ENCODE data around the gene CYBA. TPM values are rescaled to one million over a fixed set of nuclear protein-coding genes. Genes with fewer than 3 reads are reported as not detected.

The CYBA gene
- total RNA-seq, result 100 to 1,000 TPM; 268 to 386 TPM

DNA sequence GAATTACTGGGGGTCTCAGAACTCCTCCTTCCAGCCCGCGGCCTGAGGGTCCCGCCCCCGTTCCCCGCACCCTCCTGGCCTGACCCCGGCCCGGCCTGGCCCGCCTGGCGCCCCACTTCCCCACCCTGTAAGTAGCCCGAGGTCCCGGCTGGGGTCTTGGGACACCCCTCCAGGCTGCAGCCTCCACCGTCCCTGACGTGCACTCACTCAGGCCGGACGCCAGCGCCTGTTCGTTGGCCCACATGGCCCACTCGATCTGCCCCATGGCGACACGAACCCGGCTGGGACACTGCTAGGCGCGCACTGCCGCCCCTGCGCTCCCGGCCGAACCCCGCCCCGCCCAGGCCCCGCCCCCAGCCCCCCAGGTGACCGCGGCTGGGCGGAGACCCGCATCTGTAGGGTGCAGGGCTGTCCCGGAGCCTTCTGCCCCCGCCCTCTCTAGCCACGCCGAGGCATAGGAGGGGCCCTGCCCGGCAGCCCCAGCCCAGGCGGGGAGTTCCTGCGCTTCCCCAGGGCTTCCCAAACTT, at the start of gene CYBA:
TSS of gene CYBA (minus strand) at position 305 of the 527 bp plus-strand sequence. CDS start at position 265, 40 bp downstream.
- no peaks in the 10 kb centered on the region for H3K9me3 Mint-ChIP-seq
- peaks cover 29 to 33% of the 10 kb centered on the region in 2 donors for H3K4me1 Mint-ChIP-seq (ENCODE audit: low read depth in 2 of 2)
- peak; percentile 93 for DNase-seq (ENCODE audit: low spot score)
- H3K27me3 Mint-ChIP-seq, result no peaks in the 10 kb centered on the region
- peak; percentile 92 to 93 for ATAC-seq
- peak within 1 kb of the TSS; percentile 90 to 94 for H3K27ac Mint-ChIP-seq
- peak within 1 kb of the TSS; percentile 87 for H3K4me3 Mint-ChIP-seq
- no peaks in the 10 kb centered on the region for H3K36me3 Mint-ChIP-seq

DNA sequence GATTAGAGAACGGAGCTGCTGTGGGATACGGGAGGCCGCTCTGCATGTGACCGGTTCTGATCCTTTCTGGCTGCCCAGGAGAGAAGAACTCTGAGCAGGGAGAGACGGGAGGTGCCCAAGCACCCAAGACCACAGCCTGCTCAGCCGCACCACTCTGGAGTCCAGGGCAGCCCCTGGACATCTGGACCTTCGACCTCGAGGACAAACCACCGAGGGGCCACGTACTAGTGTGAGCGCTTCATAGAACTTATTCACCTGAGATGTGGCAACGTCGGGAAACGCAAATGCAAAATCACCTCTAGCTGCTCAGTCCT, 49.4 kb upstream of the CYBA start:
- peaks cover 48 to 50% of the 10 kb centered on the region in 2 donors for H3K4me1 Mint-ChIP-seq (ENCODE audit: low read depth in 2 of 2)
- no peak for DNase-seq (ENCODE audit: low spot score)
- peak overlapping the region; percentile 75 to 85 for H3K27ac Mint-ChIP-seq
- H3K36me3 Mint-ChIP-seq, result no peaks in the 10 kb centered on the region
- peak overlapping the region; percentile 78 for H3K4me3 Mint-ChIP-seq
- no peak for ATAC-seq
- no peaks in the 10 kb centered on the region for H3K9me3 Mint-ChIP-seq
- H3K27me3 Mint-ChIP-seq, result no peaks in the 10 kb centered on the region

DNA sequence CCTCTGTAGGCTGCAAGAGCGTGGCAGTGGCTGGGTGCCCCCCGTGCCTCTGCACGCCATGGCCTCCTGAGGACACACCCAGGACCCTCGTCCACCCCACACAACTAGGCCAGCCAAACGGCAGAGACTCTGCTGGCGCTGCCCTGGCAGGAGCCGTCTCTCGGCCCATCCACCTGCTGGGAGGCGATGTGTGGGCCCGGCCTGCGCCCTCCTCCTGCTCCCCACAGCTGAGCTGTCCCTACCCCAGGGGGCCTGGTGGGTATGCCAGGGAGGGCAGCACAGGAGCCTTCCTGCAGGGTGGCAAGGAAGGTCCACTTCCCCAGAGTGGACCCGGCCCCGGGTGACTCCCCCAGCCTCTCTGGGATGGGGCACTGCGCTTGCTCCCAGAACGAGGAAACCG, 48.3 kb upstream of the CYBA start:
- ATAC-seq (no peak), DNase-seq (ENCODE audit: low spot score) (no peak)
- Mint-ChIP-seq H3K4me3 (no peak overlapping the region), H3K36me3 (no peaks in the 10 kb centered on the region), H3K4me1 (ENCODE audit: low read depth in 2 of 2) (peaks cover 41 to 43% of the 10 kb centered on the region in 2 donors), H3K9me3 (no peaks in the 10 kb centered on the region), H3K27ac (no peak overlapping the region), H3K27me3 (no peaks in the 10 kb centered on the region)

GRCh38 chr16:88698646-88699045, 47.8 kb upstream of the CYBA start:
- Mint-ChIP-seq H3K36me3 (no peaks in the 10 kb centered on the region), H3K27ac (no peak overlapping the region), H3K27me3 (no peaks in the 10 kb centered on the region), H3K4me3 (no peak overlapping the region), H3K9me3 (no peaks in the 10 kb centered on the region), H3K4me1 (ENCODE audit: low read depth in 2 of 2) (peaks cover 35 to 38% of the 10 kb centered on the region in 2 donors)
- ATAC-seq, result no peak
- DNase-seq (ENCODE audit: low spot score), result no peak

GRCh38 chr16:88697831-88698615, 47.2 kb upstream of the CYBA start:
- Mint-ChIP-seq H3K36me3 (no peaks in the 10 kb centered on the region), H3K27me3 (no peaks in the 10 kb centered on the region), H3K9me3 (no peaks in the 10 kb centered on the region), H3K27ac (peak overlapping the region; percentile 51 to 58), H3K4me3 (no peak overlapping the region), H3K4me1 (ENCODE audit: low read depth in 2 of 2) (peaks cover 31 to 35% of the 10 kb centered on the region in 2 donors)
- no peak for DNase-seq (ENCODE audit: low spot score)
- no peak for ATAC-seq

- Mint-ChIP-seq H3K36me3 (no peaks in the 10 kb centered on the region), H3K9me3 (no peaks in the 10 kb centered on the region), H3K27me3 (no peaks in the 10 kb centered on the region), H3K4me1 (ENCODE audit: low read depth in 2 of 2) (peaks cover 23 to 33% of the 10 kb centered on the region in 2 donors), H3K4me3 (no peak overlapping the region), H3K27ac (peak overlapping the region; percentile 51 to 58)
- no peak for DNase-seq (ENCODE audit: low spot score)
- ATAC-seq, result no peak
These were observed 46.4 kb upstream of the CYBA start for GRCh38 chr16:88697116-88697830.

- H3K9me3 Mint-ChIP-seq, result no peaks in the 10 kb centered on the region
- no peaks in the 10 kb centered on the region for H3K36me3 Mint-ChIP-seq
- ATAC-seq (no peak), DNase-seq (ENCODE audit: low spot score) (no peak)
- H3K27me3 Mint-ChIP-seq, result no peaks in the 10 kb centered on the region
- no peak overlapping the region for H3K4me3 Mint-ChIP-seq
- H3K4me1 Mint-ChIP-seq (ENCODE audit: low read depth in 2 of 2), result peaks cover 18 to 30% of the 10 kb centered on the region in 2 donors
- H3K27ac Mint-ChIP-seq, result peak overlapping the region in 1 of 2 donors; percentile 29
These were observed 45.6 kb upstream of the CYBA start for GRCh38 chr16:88696441-88696840.

DNA sequence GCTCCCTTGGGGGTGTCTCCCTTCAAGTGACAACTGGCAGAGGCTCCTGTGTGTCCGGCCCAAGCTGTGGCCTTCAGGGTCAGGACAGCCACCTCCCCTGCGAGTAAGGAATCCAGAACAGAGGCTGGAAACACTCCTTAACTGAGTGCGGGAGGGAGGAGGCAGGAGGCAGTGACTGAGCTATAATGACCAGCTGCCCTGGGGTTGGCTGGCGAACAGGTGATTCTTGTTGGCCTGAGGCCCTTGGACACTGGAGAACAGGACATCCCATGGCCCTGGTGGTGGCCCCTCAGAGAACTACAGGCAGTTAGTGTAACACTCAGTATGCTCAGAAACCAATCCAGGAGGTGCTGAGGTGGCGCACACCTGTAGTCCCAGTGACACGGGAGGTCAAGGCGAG, 44.9 kb upstream of the CYBA start:
- Mint-ChIP-seq H3K36me3 (no peaks in the 10 kb centered on the region), H3K9me3 (no peaks in the 10 kb centered on the region), H3K27ac (peak overlapping the region in 1 of 2 donors; percentile 23), H3K4me3 (no peak overlapping the region), H3K4me1 (ENCODE audit: low read depth in 2 of 2) (peaks cover 14 to 27% of the 10 kb centered on the region in 2 donors), H3K27me3 (no peaks in the 10 kb centered on the region)
- no peak for ATAC-seq
- no peak for DNase-seq (ENCODE audit: low spot score)

DNA sequence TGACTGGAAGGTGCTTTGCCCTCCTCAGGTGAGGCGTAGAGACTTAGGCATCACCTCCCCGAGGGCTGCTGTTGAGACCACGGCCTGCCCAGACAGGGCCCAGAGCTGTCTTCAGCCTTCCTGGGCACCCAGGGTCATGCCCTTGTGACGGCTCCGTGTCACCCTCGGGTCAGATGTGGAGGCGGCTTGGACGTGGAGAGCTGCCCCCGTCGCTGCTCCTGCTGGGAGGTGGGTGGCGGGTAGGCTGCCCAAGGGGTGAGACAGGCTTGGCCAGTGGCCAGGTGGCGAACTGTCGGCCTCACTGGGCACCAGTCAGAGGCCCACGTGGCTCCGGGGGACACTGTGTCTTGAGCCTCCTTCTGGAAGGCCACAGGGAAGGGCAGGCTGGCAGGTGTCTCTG, 44.4 kb upstream of the CYBA start:
- Mint-ChIP-seq H3K27me3 (no peaks in the 10 kb centered on the region), H3K4me3 (no peak overlapping the region), H3K36me3 (no peaks in the 10 kb centered on the region), H3K27ac (no peak overlapping the region), H3K4me1 (ENCODE audit: low read depth in 2 of 2) (peaks cover 11 to 27% of the 10 kb centered on the region in 2 donors), H3K9me3 (no peaks in the 10 kb centered on the region)
- DNase-seq (ENCODE audit: low spot score) (no peak), ATAC-seq (no peak)

DNA sequence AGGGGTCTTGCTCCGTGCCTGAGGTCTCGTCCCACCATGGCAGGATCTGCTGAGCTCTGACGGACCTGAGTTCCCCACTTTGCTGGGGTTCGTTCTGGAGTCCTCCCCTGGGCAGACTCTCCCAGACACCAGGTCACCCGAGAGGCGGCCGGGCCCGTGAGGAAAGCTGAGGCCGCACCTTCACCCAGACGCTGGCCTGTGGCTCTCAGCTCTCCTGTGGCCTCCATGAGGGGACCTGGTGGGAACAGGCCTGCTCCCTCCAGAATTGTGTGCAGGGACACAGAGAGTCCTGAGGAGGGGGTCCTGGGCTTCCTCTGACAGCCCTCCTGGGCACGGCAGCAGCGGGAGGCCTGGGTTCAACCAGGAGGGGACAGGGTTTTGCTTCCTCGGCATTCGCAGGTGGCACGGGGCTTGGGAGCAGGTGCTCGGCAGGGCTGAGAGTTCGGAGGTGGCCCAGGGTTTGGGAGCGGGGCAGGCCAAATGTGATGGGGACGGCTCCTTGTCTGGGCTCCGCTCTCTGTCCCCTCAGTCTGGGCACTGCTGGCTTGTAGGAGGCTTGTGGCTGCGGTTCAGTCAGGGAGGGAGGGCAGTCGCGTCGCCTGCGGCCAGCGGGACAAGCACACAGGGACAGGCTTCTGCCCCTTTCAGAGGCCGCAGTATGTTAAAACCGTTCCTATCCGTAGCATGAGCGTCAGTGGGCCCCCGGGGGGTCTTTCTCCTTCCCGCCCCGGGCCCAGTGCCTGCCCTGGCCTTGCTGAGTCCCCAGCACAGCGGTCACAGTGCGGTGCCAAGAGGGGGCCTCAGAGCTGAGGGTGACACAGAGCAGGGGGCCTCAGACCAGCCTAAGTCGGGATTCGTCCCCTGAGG, 43.6 kb upstream of the CYBA start:
- no peak for ATAC-seq
- no peak for DNase-seq (ENCODE audit: low spot score)
- H3K4me1 Mint-ChIP-seq (ENCODE audit: low read depth in 2 of 2), result peaks cover 4 to 20% of the 10 kb centered on the region in 2 donors
- no peaks in the 10 kb centered on the region for H3K9me3 Mint-ChIP-seq
- no peak overlapping the region for H3K4me3 Mint-ChIP-seq
- H3K36me3 Mint-ChIP-seq, result no peaks in the 10 kb centered on the region
- H3K27ac Mint-ChIP-seq, result peak overlapping the region in 1 of 2 donors; percentile 58
- no peaks in the 10 kb centered on the region for H3K27me3 Mint-ChIP-seq

- H3K4me1 Mint-ChIP-seq (ENCODE audit: low read depth in 2 of 2), result peaks cover 4 to 20% of the 10 kb centered on the region in 2 donors
- H3K27ac Mint-ChIP-seq, result no peak overlapping the region
- no peaks in the 10 kb centered on the region for H3K27me3 Mint-ChIP-seq
- ATAC-seq, result no peak
- DNase-seq (ENCODE audit: low spot score), result no peak
- no peak overlapping the region for H3K4me3 Mint-ChIP-seq
- H3K36me3 Mint-ChIP-seq, result no peaks in the 10 kb centered on the region
- H3K9me3 Mint-ChIP-seq, result no peaks in the 10 kb centered on the region
These were observed 42.7 kb upstream of the CYBA start for GRCh38 chr16:88693420-88694177.

GRCh38 chr16:88692861-88693260, 42.0 kb upstream of the CYBA start:
- H3K4me1 Mint-ChIP-seq (ENCODE audit: low read depth in 2 of 2), result peaks cover 4 to 20% of the 10 kb centered on the region in 2 donors
- ATAC-seq (no peak), DNase-seq (ENCODE audit: low spot score) (no peak)
- H3K36me3 Mint-ChIP-seq, result no peaks in the 10 kb centered on the region
- no peak overlapping the region for H3K27ac Mint-ChIP-seq
- no peak overlapping the region for H3K4me3 Mint-ChIP-seq
- H3K9me3 Mint-ChIP-seq, result no peaks in the 10 kb centered on the region
- H3K27me3 Mint-ChIP-seq, result no peaks in the 10 kb centered on the region
